ENCODE measurements around the gene PLCL1.

PLCL1 gene

GRCh38 chr2:198073253-198073652 lies 268.9 kb downstream of the PLCL1 start:
- DNase-seq: no peak

GRCh38 chr2:198077477-198077876 lies 273.1 kb downstream of the PLCL1 start:
- no peak for DNase-seq

- no peak for DNase-seq
Observed at GRCh38 chr2:198080879-198081765, 276.7 kb downstream of the PLCL1 start.

GRCh38 chr2:198084156-198084555 lies 279.8 kb downstream of the PLCL1 start:
- DNase-seq: no peak

GRCh38 chr2:198096002-198096401 lies 291.6 kb downstream of the PLCL1 start:
- DNase-seq: no peak

GRCh38 chr2:198096965-198097364 lies 292.6 kb downstream of the PLCL1 start:
- no peak for DNase-seq

GRCh38 chr2:198097630-198098029 lies 293.2 kb downstream of the PLCL1 start:
- DNase-seq: no peak

- DNase-seq: no peak
Observed at GRCh38 chr2:198098386-198098785, 294.0 kb downstream of the PLCL1 start.

- DNase-seq: no peak
Observed at GRCh38 chr2:198098918-198099317, 294.5 kb downstream of the PLCL1 start.

GRCh38 chr2:198100346-198100745 lies 296.0 kb downstream of the PLCL1 start:
- DNase-seq: no peak

GRCh38 chr2:198101688-198102087 lies 297.3 kb downstream of the PLCL1 start:
- no peak for DNase-seq

GRCh38 chr2:198102120-198102519 lies 297.7 kb downstream of the PLCL1 start:
- DNase-seq: no peak

GRCh38 chr2:198102856-198103255 lies 298.5 kb downstream of the PLCL1 start:
- no peak for DNase-seq

- no peak for DNase-seq
Observed at GRCh38 chr2:198106621-198107385, 302.4 kb downstream of the PLCL1 start.

GRCh38 chr2:198113316-198113715 lies 308.9 kb downstream of the PLCL1 start:
- no peak for DNase-seq

GRCh38 chr2:198114064-198114463 lies 309.7 kb downstream of the PLCL1 start:
- DNase-seq: no peak

GRCh38 chr2:198115201-198115600 lies 310.8 kb downstream of the PLCL1 start:
- DNase-seq: no peak

GRCh38 chr2:198116756-198117155 lies 312.4 kb downstream of the PLCL1 start:
- DNase-seq: no peak

- DNase-seq: no peak
Observed at GRCh38 chr2:198117406-198118041, 313.1 kb downstream of the PLCL1 start.

- DNase-seq: peak; percentile 6
Observed at GRCh38 chr2:198127627-198128026, 323.2 kb downstream of the PLCL1 start.

GRCh38 chr2:198129609-198130008 lies 325.2 kb downstream of the PLCL1 start:
- DNase-seq: no peak

GRCh38 chr2:198134293-198134955 lies 330.0 kb downstream of the PLCL1 start:
- DNase-seq: no peak

GRCh38 chr2:198135481-198135934 lies 331.1 kb downstream of the PLCL1 start:
- no peak for DNase-seq
